ENCODE measurements around the gene CLEC16A.

The CLEC16A gene

GRCh38 chr16:10992112-10992511, 47.7 kb downstream of the CLEC16A start:
- DNase-seq: no peak

GRCh38 chr16:10992797-10993196, 48.4 kb downstream of the CLEC16A start:
- DNase-seq: no peak

GRCh38 chr16:10993649-10994048, 49.3 kb downstream of the CLEC16A start:
- no peak for DNase-seq

- no peak for DNase-seq
These were observed 50.2 kb downstream of the CLEC16A start for GRCh38 chr16:10994571-10994970.

- DNase-seq: no peak
These were observed 51.2 kb downstream of the CLEC16A start for GRCh38 chr16:10995565-10995964.

- DNase-seq: no peak
These were observed 53.1 kb downstream of the CLEC16A start for GRCh38 chr16:10997485-10997884.

GRCh38 chr16:10999300-10999699, 54.9 kb downstream of the CLEC16A start:
- no peak for DNase-seq

- no peak for DNase-seq
These were observed 57.2 kb downstream of the CLEC16A start for GRCh38 chr16:11001611-11002010.

GRCh38 chr16:11003141-11003540, 58.8 kb downstream of the CLEC16A start:
- DNase-seq: no peak

GRCh38 chr16:11004351-11004750, 60.0 kb downstream of the CLEC16A start:
- DNase-seq: no peak

GRCh38 chr16:11004973-11005610, 60.7 kb downstream of the CLEC16A start:
- no peak for DNase-seq

- no peak for DNase-seq
These were observed 61.2 kb downstream of the CLEC16A start for GRCh38 chr16:11005611-11005975.

- no peak for DNase-seq
These were observed 62.3 kb downstream of the CLEC16A start for GRCh38 chr16:11006656-11007055.

GRCh38 chr16:11007714-11008280, 63.4 kb downstream of the CLEC16A start:
- no peak for DNase-seq

- DNase-seq: no peak
These were observed 64.8 kb downstream of the CLEC16A start for GRCh38 chr16:11009027-11009755.

- DNase-seq: no peak
These were observed 66.3 kb downstream of the CLEC16A start for GRCh38 chr16:11010575-11011221.

GRCh38 chr16:11011326-11011725, 67.0 kb downstream of the CLEC16A start:
- no peak for DNase-seq

- no peak for DNase-seq
These were observed 68.5 kb downstream of the CLEC16A start for GRCh38 chr16:11012841-11013240.

- DNase-seq: no peak
These were observed 69.8 kb downstream of the CLEC16A start for GRCh38 chr16:11014136-11014535.

GRCh38 chr16:11015076-11015475, 70.7 kb downstream of the CLEC16A start:
- no peak for DNase-seq

GRCh38 chr16:11015607-11016006, 71.2 kb downstream of the CLEC16A start:
- no peak for DNase-seq

GRCh38 chr16:11016524-11016988, 72.2 kb downstream of the CLEC16A start:
- no peak for DNase-seq

GRCh38 chr16:11016993-11017392, 72.6 kb downstream of the CLEC16A start:
- DNase-seq: peak; percentile 80

GRCh38 chr16:11017499-11017898, 73.1 kb downstream of the CLEC16A start:
- no peak for DNase-seq
